Natural killer cell (primary cell): ENCODE results near the gene CRKL. TPM values are rescaled to one million over a fixed set of nuclear protein-coding genes. Genes with fewer than 3 reads are reported as not detected.

Source experiments
- ATAC-seq, 3 donors: fragments of 150-1000 bp in 2 of 3; fragments of 200-7000 bp in 1 of 3; cut with Tn5 transposase; 1 replicate in 1 of 3; 2 replicates in 2 of 3; pipeline ENCODE4 v1.10.0; 2021; ENCODE audit warnings: mild to moderate bottlenecking in 2 of 3, moderate library complexity in 2 of 3
- DNase-seq, 2 donors: peaks; one replicate each; pipeline versions ENCODE4 v3.0.0 to v3.0.0-alpha.2; 2013 to 2021; ENCODE audit warnings: mixed read lengths in 1 of 2
- H3K27ac ChIP-seq: one replicate; pipeline ENCODE4 v1.5.1; 2013; ENCODE audit warnings: mild to moderate bottlenecking, low read length
- H3K27me3 ChIP-seq: one replicate; pipeline ENCODE4 v1.6.1; 2013; ENCODE audit warnings: low read length; ENCODE audit not compliant: control insufficient read depth, insufficient read depth
- H3K36me3 ChIP-seq: one replicate; pipeline ENCODE4 v1.6.1; 2013; ENCODE audit warnings: low read length; ENCODE audit not compliant: control insufficient read depth, insufficient read depth
- H3K4me1 ChIP-seq: one replicate; pipeline ENCODE4 v1.6.1; 2013; ENCODE audit warnings: low read length; ENCODE audit not compliant: control insufficient read depth, insufficient read depth
- H3K4me3 ChIP-seq: one replicate; pipeline ENCODE4 v1.5.1; 2013; ENCODE audit warnings: low read length
- H3K9me3 ChIP-seq: one replicate; pipeline ENCODE4 v1.6.1; 2013; ENCODE audit warnings: low read length; ENCODE audit not compliant: control insufficient read depth, insufficient read depth
- H3K27ac Mint-ChIP-seq, 2 donors: one replicate each; pipeline ENCODE4 v1.8.0; 2022; ENCODE audit warnings: mild to moderate bottlenecking in 2 of 2, mixed read lengths in 2 of 2, moderate library complexity in 1 of 2
- H3K27me3 Mint-ChIP-seq, 2 donors: one replicate each; pipeline ENCODE4 v1.8.0; 2022; ENCODE audit warnings: low read depth in 2 of 2, mixed read lengths in 2 of 2
- H3K36me3 Mint-ChIP-seq: one replicate; pipeline ENCODE4 v1.8.0; 2022; ENCODE audit warnings: mixed read lengths
- H3K4me1 Mint-ChIP-seq, 2 donors: one replicate each; pipeline ENCODE4 v1.8.0; 2022; ENCODE audit warnings: mixed read lengths in 2 of 2
- H3K4me3 Mint-ChIP-seq: one replicate; pipeline ENCODE4 v1.8.0; 2022; ENCODE audit warnings: mild to moderate bottlenecking, moderate library complexity, mixed read lengths
- H3K9me3 Mint-ChIP-seq, 2 donors: one replicate each; pipeline ENCODE4 v1.8.0; 2022; ENCODE audit warnings: mixed read lengths in 2 of 2
- WGBS: methylation state at CpG from one replicate; pipeline ENCODE4 v1.1.7; 2013; ENCODE audit warnings: missing lambda C conversion rate; ENCODE audit not compliant: insufficient coverage; 5-methylcytosine and 5-hydroxymethylcytosine counted together
- intact Hi-C: fragments of 100-400 bp; cut with micrococcal nuclease; formaldehyde crosslinking; loops from one replicate; pipeline ENCODE4 v1.14.2; 2022
- total RNA-seq, 4 donors: library from RNA; stranded (reverse); fragments of 120-200 nt in 1 of 4; gene quantifications; one replicate each; pipeline versions ENCODE4 v1.2.3 to v1.2.4, GENCODE V29; 2013 to 2022
- TF ChIP-seq, protein P1 (sequence below): fragments of 200-600 bp; IDR thresholded peaks from one replicate; pipeline ENCODE4 v1.8.0; 2022; ENCODE audit warnings: antibody characterized with exemption

CRKL gene
- total RNA-seq, 3 donors from 2014 or later (not counting 1 experiment from before 2014, with no cell fraction given) = 50.7 to 71.2 (median 67.4) TPM

- no peak overlapping the region for H3K27ac Mint-ChIP-seq
- TF ChIP-seq, protein P1, sequence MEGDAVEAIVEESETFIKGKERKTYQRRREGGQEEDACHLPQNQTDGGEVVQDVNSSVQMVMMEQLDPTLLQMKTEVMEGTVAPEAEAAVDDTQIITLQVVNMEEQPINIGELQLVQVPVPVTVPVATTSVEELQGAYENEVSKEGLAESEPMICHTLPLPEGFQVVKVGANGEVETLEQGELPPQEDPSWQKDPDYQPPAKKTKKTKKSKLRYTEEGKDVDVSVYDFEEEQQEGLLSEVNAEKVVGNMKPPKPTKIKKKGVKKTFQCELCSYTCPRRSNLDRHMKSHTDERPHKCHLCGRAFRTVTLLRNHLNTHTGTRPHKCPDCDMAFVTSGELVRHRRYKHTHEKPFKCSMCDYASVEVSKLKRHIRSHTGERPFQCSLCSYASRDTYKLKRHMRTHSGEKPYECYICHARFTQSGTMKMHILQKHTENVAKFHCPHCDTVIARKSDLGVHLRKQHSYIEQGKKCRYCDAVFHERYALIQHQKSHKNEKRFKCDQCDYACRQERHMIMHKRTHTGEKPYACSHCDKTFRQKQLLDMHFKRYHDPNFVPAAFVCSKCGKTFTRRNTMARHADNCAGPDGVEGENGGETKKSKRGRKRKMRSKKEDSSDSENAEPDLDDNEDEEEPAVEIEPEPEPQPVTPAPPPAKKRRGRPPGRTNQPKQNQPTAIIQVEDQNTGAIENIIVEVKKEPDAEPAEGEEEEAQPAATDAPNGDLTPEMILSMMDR = no peak
- no peaks in the 10 kb centered on the region for H3K9me3 Mint-ChIP-seq
- peaks cover 28% of the 10 kb centered on the region for H3K36me3 ChIP-seq
- H3K9me3 ChIP-seq = no peaks in the 10 kb centered on the region
- no peaks in the 10 kb centered on the region for H3K27me3 Mint-ChIP-seq
- no peaks in the 10 kb centered on the region for H3K27me3 ChIP-seq
- H3K4me3 Mint-ChIP-seq = no peak overlapping the region
- DNase-seq = no peak
- ATAC-seq = no peak
- H3K4me1 Mint-ChIP-seq = no peaks in the 10 kb centered on the region
- no peaks in the 10 kb centered on the region for H3K4me1 ChIP-seq
- intact Hi-C loops = no loop called here
- WGBS = 91% methylated on average over 21 of the region's 21 CpGs
- H3K27ac ChIP-seq = no peak overlapping the region
- no peaks in the 10 kb centered on the region for H3K36me3 Mint-ChIP-seq
- no peak overlapping the region for H3K4me3 ChIP-seq
These were observed 75.5 kb downstream of the CRKL start for GRCh38 chr22:20992456-20993303.

- DNase-seq (no peak), ATAC-seq (no peak)
- 96% methylated on average over 29 of the region's 29 CpGs for WGBS
- TF ChIP-seq, protein P1 = no peak
- Histone ChIP-seq H3K27ac (no peak overlapping the region), H3K36me3 (peaks cover 23% of the 10 kb centered on the region), H3K4me3 (no peak overlapping the region), H3K4me1 (no peaks in the 10 kb centered on the region), H3K27me3 (no peaks in the 10 kb centered on the region), H3K9me3 (no peaks in the 10 kb centered on the region)
- intact Hi-C loops = no loop called here
- Mint-ChIP-seq H3K9me3 (no peaks in the 10 kb centered on the region), H3K4me3 (no peak overlapping the region), H3K4me1 (no peaks in the 10 kb centered on the region), H3K27me3 (no peaks in the 10 kb centered on the region), H3K27ac (no peak overlapping the region), H3K36me3 (no peaks in the 10 kb centered on the region)
These were observed 76.3 kb downstream of the CRKL start for GRCh38 chr22:20993304-20994127.

GRCh38 chr22:20994128-20994901 lies 77.1 kb downstream of the CRKL start:
- ATAC-seq (no peak), DNase-seq (no peak)
- Mint-ChIP-seq H3K36me3 (no peaks in the 10 kb centered on the region), H3K4me1 (no peaks in the 10 kb centered on the region), H3K4me3 (no peak overlapping the region), H3K27ac (no peak overlapping the region), H3K9me3 (no peaks in the 10 kb centered on the region), H3K27me3 (no peaks in the 10 kb centered on the region)
- Histone ChIP-seq H3K4me1 (peaks cover under 1% of the 10 kb centered on the region), H3K27ac (no peak overlapping the region), H3K27me3 (no peaks in the 10 kb centered on the region), H3K36me3 (peaks cover 24% of the 10 kb centered on the region), H3K4me3 (no peak overlapping the region), H3K9me3 (no peaks in the 10 kb centered on the region)
- TF ChIP-seq, protein P1 = no peak
- WGBS = 96% methylated on average over 30 of the region's 30 CpGs
- intact Hi-C loops = no loop called here
